ENCODE measurements around the gene CD207. TPM values are rescaled to one million over a fixed set of nuclear protein-coding genes. Genes with fewer than 3 reads are reported as not detected.
"Not testable (repeated sequence)": the region's sequence is repeated elsewhere in the genome, so short reads cannot be mapped to it uniquely, and the experiment has no call there.

The CD207 gene
- total and polyA plus RNA-seq, 2 experiments from 2014 or later = not detected

GRCh38 chr2:70799706-70800105 lies 35.9 kb downstream of the CD207 start:
- Histone ChIP-seq H3K27me3 (ENCODE audit: insufficient read depth) (peaks cover 30% of the 10 kb centered on the region; the same call in 1 of the 2 replicates), H3K27ac (ENCODE audit: low read depth) (no peak overlapping the region), H3K4me2 (no peak overlapping the region), H3K4me3 (no peak overlapping the region), H4K20me1 (replicated peaks; ENCODE audit: insufficient read depth) (no peaks in the 10 kb centered on the region), H3K79me2 (replicated peaks; ENCODE audit: insufficient read depth) (no peaks in the 10 kb centered on the region), H3K9me2 (ENCODE audit: insufficient read depth) (no peaks in the 10 kb centered on the region), H3F3A (replicated peaks; ENCODE audit: low read depth) (no peaks in the 10 kb centered on the region), H2AFZ (no peak overlapping the region), H3K4me1 (ENCODE audit: insufficient read depth) (peaks cover 3% of the 10 kb centered on the region; the same call in 1 of the 2 replicates), H3K36me3 (ENCODE audit: insufficient read depth) (no peaks in the 10 kb centered on the region)
- no peak for ATAC-seq
- H3K27me3 Mint-ChIP-seq (ENCODE audit: insufficient read depth, low read depth, poor library complexity) = peaks cover 15% of the 10 kb centered on the region
- DNase-seq (ENCODE audit: low spot score) = no peak
- H3K4me1 Mint-ChIP-seq = peaks cover 12% of the 10 kb centered on the region
- H3K27ac Mint-ChIP-seq = no peak overlapping the region
- TF ChIP-seq ETS1 (IDR thresholded peaks at IDR 0.05) (no peak), ZNF114 (CRISPR knock-in tag; IDR thresholded peaks at IDR 0.05) (no peak), JUNB (IDR thresholded peaks at IDR 0.05; ENCODE audit: unreplicated experiment) (no peak), STAT1 (IDR thresholded peaks at IDR 0.05; ENCODE audit: unreplicated experiment) (no peak), ZNF331 (CRISPR knock-in tag; IDR thresholded peaks at IDR 0.05; ENCODE audit: low read depth) (no peak), NANOG (IDR thresholded peaks at IDR 0.05; ENCODE audit: borderline replicate concordance) (no peak), EZH2 (IDR thresholded peaks at IDR 0.05; ENCODE audit: low read depth, unreplicated experiment) (no peak)
- peaks cover 7% of the 10 kb centered on the region for H3K36me3 Mint-ChIP-seq (ENCODE audit: low read depth)
- peaks cover 19% of the 10 kb centered on the region for H3K9me3 Mint-ChIP-seq
- H3K4me3 Mint-ChIP-seq = no peak overlapping the region

GRCh38 chr2:70797996-70798395 lies 37.6 kb downstream of the CD207 start:
- not testable (repeated sequence) for H3K27ac Mint-ChIP-seq; DNase-seq (ENCODE audit: low spot score); H3K79me2 ChIP-seq (replicated peaks; ENCODE audit: insufficient read depth); H3K36me3 ChIP-seq (ENCODE audit: insufficient read depth); H3K4me3 ChIP-seq; H3K4me3 Mint-ChIP-seq; H4K20me1 ChIP-seq (replicated peaks; ENCODE audit: insufficient read depth); H3K4me1 ChIP-seq (ENCODE audit: insufficient read depth); H3K4me2 ChIP-seq; H2AFZ ChIP-seq; H3K27ac ChIP-seq (ENCODE audit: low read depth); H3K36me3 Mint-ChIP-seq (ENCODE audit: low read depth); H3F3A ChIP-seq (replicated peaks; ENCODE audit: low read depth); H3K9me2 ChIP-seq (ENCODE audit: insufficient read depth); ATAC-seq
- peaks cover 46% of the 10 kb centered on the region for H3K27me3 ChIP-seq (ENCODE audit: insufficient read depth)
- peaks cover 12% of the 10 kb centered on the region for H3K4me1 Mint-ChIP-seq
- peaks cover 19% of the 10 kb centered on the region for H3K9me3 Mint-ChIP-seq
- H3K27me3 Mint-ChIP-seq (ENCODE audit: insufficient read depth, low read depth, poor library complexity) = peaks cover 15% of the 10 kb centered on the region

- no peak overlapping the region for H3K27ac Mint-ChIP-seq
- H2AFZ ChIP-seq = no peak overlapping the region
- ATAC-seq = no peak
- TF ChIP-seq NANOG (IDR thresholded peaks at IDR 0.05; ENCODE audit: borderline replicate concordance) (no peak), CREB1 (CRISPR knock-in tag; IDR thresholded peaks at IDR 0.05; ENCODE audit: low read depth) (no peak), JUNB (IDR thresholded peaks at IDR 0.05; ENCODE audit: unreplicated experiment) (no peak), ZNF331 (CRISPR knock-in tag; IDR thresholded peaks at IDR 0.05; ENCODE audit: low read depth) (no peak), ZNF462 (CRISPR knock-in tag; IDR thresholded peaks at IDR 0.05) (no peak), STAT1 (IDR thresholded peaks at IDR 0.05; ENCODE audit: unreplicated experiment) (no peak)
Observed at GRCh38 chr2:70797506-70797905, 38.1 kb downstream of the CD207 start.

More at GRCh38 chr2:70797506-70797905, 38.1 kb downstream of the CD207 start:
- Histone ChIP-seq H4K20me1 (replicated peaks; ENCODE audit: insufficient read depth) (0 out of 2 replicates have a peak, but pooled peaks cover 3% of the 10 kb centered on the region), H3K27ac (ENCODE audit: low read depth) (no peak overlapping the region), H3K9me2 (ENCODE audit: insufficient read depth) (no peaks in the 10 kb centered on the region), H3K4me3 (no peak overlapping the region), H3K36me3 (ENCODE audit: insufficient read depth) (no peaks in the 10 kb centered on the region), H3K4me2 (no peak overlapping the region), H3K79me2 (replicated peaks; ENCODE audit: insufficient read depth) (no peaks in the 10 kb centered on the region), H3F3A (replicated peaks; ENCODE audit: low read depth) (no peaks in the 10 kb centered on the region), H3K4me1 (ENCODE audit: insufficient read depth) (peaks cover 3% of the 10 kb centered on the region; the same call in 1 of the 2 replicates), H3K27me3 (ENCODE audit: insufficient read depth) (peaks cover 51% of the 10 kb centered on the region)
- Mint-ChIP-seq H3K9me3 (peaks cover 19% of the 10 kb centered on the region), H3K4me3 (no peak overlapping the region), H3K4me1 (peaks cover 12% of the 10 kb centered on the region), H3K36me3 (ENCODE audit: low read depth) (peaks cover 7% of the 10 kb centered on the region), H3K27me3 (ENCODE audit: insufficient read depth, low read depth, poor library complexity) (peaks cover 18% of the 10 kb centered on the region)
- no peak for DNase-seq (ENCODE audit: low spot score)
